GM23338 (cell line): ENCODE data around the gene EXOC2. TPM values are rescaled to one million over a fixed set of nuclear protein-coding genes. Genes with fewer than 3 reads are reported as not detected.
A peak's percentile ranks its signal among the peaks of the same experiment; 100 is the strongest.

Experiments used
- ATAC-seq: fragments of 200-7000 bp; cut with Tn5 transposase; 3 replicates; pipeline ENCODE4 v1.9.1; 2020
- DNase-seq: peaks from one replicate; pipeline ENCODE4 v3.0.0-alpha.2; 2015; ENCODE audit warnings: low spot score
- H2AFZ ChIP-seq: fragments of 200-600 bp; sonication (generic); 2 replicates; pipeline ENCODE4 v1.8.0; 2016; ENCODE audit warnings: antibody characterized with exemption, mild to moderate bottlenecking, moderate library complexity
- H3F3A ChIP-seq: fragments of 200-600 bp; sonication (generic); replicated peaks from 2 replicates; pipeline ENCODE4 v1.8.0; 2017; ENCODE audit warnings: antibody characterized with exemption, mixed run types, low read depth
- H3K27ac ChIP-seq: fragments of 200-600 bp; sonication (generic); 2 replicates; pipeline ENCODE4 v1.6.1; 2016; ENCODE audit warnings: low read depth
- H3K27me3 ChIP-seq: fragments of 200-600 bp; sonication (generic); 2 replicates; pipeline ENCODE4 v1.8.0; 2016; ENCODE audit warnings: mild to moderate bottlenecking, mixed run types, moderate library complexity; ENCODE audit not compliant: insufficient read depth
- H3K36me3 ChIP-seq: fragments of 200-600 bp; sonication (generic); 2 replicates; pipeline ENCODE4 v1.8.0; 2016; ENCODE audit warnings: mild to moderate bottlenecking; ENCODE audit not compliant: insufficient read depth
- H3K4me1 ChIP-seq: fragments of 200-600 bp; sonication (generic); 2 replicates; pipeline ENCODE4 v1.8.0; 2016; ENCODE audit warnings: mild to moderate bottlenecking, moderate library complexity; ENCODE audit not compliant: insufficient read depth
- H3K4me2 ChIP-seq: fragments of 200-600 bp; sonication (generic); 2 replicates; pipeline ENCODE4 v1.7.1; 2017; ENCODE audit warnings: mixed run types
- H3K4me3 ChIP-seq: fragments of 200-600 bp; sonication (generic); 2 replicates; pipeline ENCODE4 v1.6.1; 2016; ENCODE audit warnings: mixed run types
- H3K79me2 ChIP-seq: fragments of 200-600 bp; sonication (generic); replicated peaks from 2 replicates; pipeline ENCODE4 v1.8.0; 2017; ENCODE audit warnings: mild to moderate bottlenecking; ENCODE audit not compliant: insufficient read depth
- H3K9me2 ChIP-seq: fragments of 200-600 bp; sonication (generic); 2 replicates; pipeline ENCODE4 v1.8.0; 2017; ENCODE audit not compliant: insufficient read depth
- H4K20me1 ChIP-seq: fragments of 200-600 bp; sonication (generic); replicated peaks from 2 replicates; pipeline ENCODE4 v1.8.0; 2017; ENCODE audit warnings: mild to moderate bottlenecking; ENCODE audit not compliant: insufficient read depth
- H3K27ac Mint-ChIP-seq: 2 replicates; pipeline ENCODE4 v1.8.0; 2020; ENCODE audit warnings: inconsistent platforms, mild to moderate bottlenecking, moderate library complexity, mixed read lengths
- H3K27me3 Mint-ChIP-seq: 3 replicates; pipeline ENCODE4 v1.8.0; 2022; ENCODE audit warnings: low read depth, mild to moderate bottlenecking, moderate library complexity, mixed read lengths, inconsistent platforms; ENCODE audit not compliant: insufficient read depth, poor library complexity
- H3K36me3 Mint-ChIP-seq: 3 replicates; pipeline ENCODE4 v1.8.0; 2021; ENCODE audit warnings: low read depth, mild to moderate bottlenecking, inconsistent platforms, moderate library complexity, mixed read lengths
- H3K4me1 Mint-ChIP-seq: 3 replicates; pipeline ENCODE4 v1.8.0; 2020; ENCODE audit warnings: mild to moderate bottlenecking, inconsistent platforms, mixed read lengths
- H3K4me3 Mint-ChIP-seq: 3 replicates; pipeline ENCODE4 v1.8.0; 2021; ENCODE audit warnings: moderate library complexity, mild to moderate bottlenecking, inconsistent platforms, mixed read lengths
- H3K9me3 Mint-ChIP-seq: 3 replicates; pipeline ENCODE4 v1.8.0; 2020; ENCODE audit warnings: moderate library complexity, mild to moderate bottlenecking, inconsistent platforms, mixed read lengths
- CTCF ChIP-seq, 2 experiments: fragments of 200-600 bp in 1 of 2; sonication (generic) in 1 of 2; conservative IDR thresholded peaks; 2 replicates each; pipeline versions ENCODE4 v1.5.1 to v1.6.1; 2016 to 2017; ENCODE audit warnings: antibody characterized with exemption in 2 of 2, low read depth in 2 of 2, mild to moderate bottlenecking in 2 of 2, moderate library complexity in 1 of 2
- ETS1 ChIP-seq: IDR thresholded peaks from 2 replicates; pipeline ENCODE4 v1.6.1; 2016; ENCODE audit warnings: antibody characterized with exemption
- EZH2 ChIP-seq: fragments of 200-600 bp; sonication (generic); IDR thresholded peaks from one replicate; pipeline ENCODE4 v1.8.0; 2017; ENCODE audit warnings: antibody characterized with exemption, mild to moderate bottlenecking, low read depth; ENCODE audit not compliant: unreplicated experiment
- EZH2phosphoT487 ChIP-seq: fragments of 200-600 bp; sonication (generic); IDR thresholded peaks from one replicate; pipeline ENCODE4 v1.8.1; 2018; ENCODE audit warnings: antibody characterized with exemption; ENCODE audit not compliant: unreplicated experiment
- polyA plus RNA-seq: library from polyadenylated mRNA; unstranded; fragments of >200 nt; fragmentation: Nextera tagmentation; extraction: Ambion mirVana; gene quantifications from 2 replicates; pipeline ENCODE4 v1.2.1, GENCODE V29; 2016
- total RNA-seq: library from RNA; depleted of rRNA; stranded (reverse); fragments of >200 nt; shearing (Covaris generic); gene quantifications from 2 replicates; pipeline ENCODE4 v1.2.3, GENCODE V29; 2014
- TF ChIP-seq, protein P1 (sequence below): IDR thresholded peaks from one replicate; pipeline ENCODE4 v1.6.1; 2018; ENCODE audit warnings: antibody characterized with exemption; ENCODE audit not compliant: unreplicated experiment

The EXOC2 gene
- total and polyA plus RNA-seq, 2 experiments from 2014 or later, result 28.7 to 93.6 TPM

DNA sequence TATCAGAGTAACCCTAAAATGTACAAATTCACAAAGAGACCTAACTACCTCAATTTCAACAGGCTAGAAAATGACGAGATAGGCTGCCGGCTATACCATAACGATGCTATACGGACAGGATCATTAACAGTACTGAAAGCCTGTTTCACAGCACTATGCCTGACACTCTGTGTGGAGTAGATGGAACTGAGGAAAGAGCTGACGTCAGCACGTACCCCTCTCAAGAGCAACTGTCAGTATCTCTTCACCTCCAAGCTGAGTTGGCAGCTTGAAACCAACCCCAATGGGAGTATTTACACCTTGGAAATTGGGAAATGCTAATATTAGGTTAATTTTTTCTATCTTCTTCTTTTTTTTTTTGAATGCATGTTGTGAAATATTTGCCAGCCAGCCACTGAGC lies 89.7 kb downstream of the EXOC2 start (continued):
- no peak for TF ChIP-seq EZH2

DNA sequence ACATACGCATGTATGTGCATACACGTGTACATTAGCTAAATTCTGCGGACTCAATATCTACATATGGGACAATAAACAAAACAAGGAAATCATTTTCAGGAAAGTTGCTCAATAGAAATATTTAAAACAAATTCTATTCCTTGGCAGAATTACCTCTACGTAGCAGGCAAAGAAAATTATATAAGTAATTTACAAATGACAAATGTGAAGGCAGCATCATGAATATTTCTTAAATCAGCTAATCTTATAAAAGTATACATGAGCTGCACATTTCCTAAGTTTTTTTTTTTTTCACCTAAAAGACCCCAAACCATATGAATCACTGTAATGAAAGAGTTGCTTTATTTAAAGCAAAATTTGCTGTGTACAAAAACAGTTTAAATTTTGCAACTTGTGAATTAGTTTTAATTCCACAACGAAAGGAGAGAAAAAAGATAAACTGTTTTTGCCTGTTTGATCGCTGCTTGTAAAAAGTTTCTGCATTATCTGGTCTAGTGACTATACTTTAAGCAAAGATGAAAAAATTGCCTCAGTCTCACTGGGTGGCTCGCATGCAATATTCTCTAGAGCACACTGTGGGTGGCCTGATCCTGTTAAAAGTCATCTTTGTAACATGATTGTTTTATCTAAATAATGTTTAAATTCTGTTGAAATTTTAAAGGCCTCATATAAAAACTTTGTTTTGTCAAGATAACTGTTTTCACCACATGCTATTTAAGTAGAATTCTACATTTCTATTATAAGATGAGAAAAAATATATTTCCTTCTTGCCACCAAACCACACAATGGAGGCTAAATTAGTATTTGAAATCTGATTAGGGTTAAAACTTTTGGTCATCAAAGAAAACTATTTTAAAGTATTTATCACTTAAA lies 93.1 kb downstream of the EXOC2 start:
- Histone ChIP-seq H3K9me2 (no peaks in the 10 kb centered on the region), H3K4me1 (peaks cover 13% of the 10 kb centered on the region), H3F3A (no peaks in the 10 kb centered on the region), H3K4me2 (0 out of 2 replicates have a peak overlapping the region, but pooled peaks have one; percentile 7), H4K20me1 (peaks cover 8% of the 10 kb centered on the region; the same call in 1 of the 2 replicates), H3K79me2 (peaks cover 6% of the 10 kb centered on the region; the same call in 1 of the 2 replicates), H3K27ac (no peak overlapping the region), H3K36me3 (no peaks in the 10 kb centered on the region), H3K27me3 (no peaks in the 10 kb centered on the region), H2AFZ (no peak overlapping the region), H3K4me3 (no peak overlapping the region)
- TF ChIP-seq CTCF (conservative IDR thresholded peaks at IDR 0.05; ENCODE audit: low read depth in 2 of 2) (no peak), ETS1 (no peak), EZH2phosphoT487 (no peak)
- TF ChIP-seq, protein P1, sequence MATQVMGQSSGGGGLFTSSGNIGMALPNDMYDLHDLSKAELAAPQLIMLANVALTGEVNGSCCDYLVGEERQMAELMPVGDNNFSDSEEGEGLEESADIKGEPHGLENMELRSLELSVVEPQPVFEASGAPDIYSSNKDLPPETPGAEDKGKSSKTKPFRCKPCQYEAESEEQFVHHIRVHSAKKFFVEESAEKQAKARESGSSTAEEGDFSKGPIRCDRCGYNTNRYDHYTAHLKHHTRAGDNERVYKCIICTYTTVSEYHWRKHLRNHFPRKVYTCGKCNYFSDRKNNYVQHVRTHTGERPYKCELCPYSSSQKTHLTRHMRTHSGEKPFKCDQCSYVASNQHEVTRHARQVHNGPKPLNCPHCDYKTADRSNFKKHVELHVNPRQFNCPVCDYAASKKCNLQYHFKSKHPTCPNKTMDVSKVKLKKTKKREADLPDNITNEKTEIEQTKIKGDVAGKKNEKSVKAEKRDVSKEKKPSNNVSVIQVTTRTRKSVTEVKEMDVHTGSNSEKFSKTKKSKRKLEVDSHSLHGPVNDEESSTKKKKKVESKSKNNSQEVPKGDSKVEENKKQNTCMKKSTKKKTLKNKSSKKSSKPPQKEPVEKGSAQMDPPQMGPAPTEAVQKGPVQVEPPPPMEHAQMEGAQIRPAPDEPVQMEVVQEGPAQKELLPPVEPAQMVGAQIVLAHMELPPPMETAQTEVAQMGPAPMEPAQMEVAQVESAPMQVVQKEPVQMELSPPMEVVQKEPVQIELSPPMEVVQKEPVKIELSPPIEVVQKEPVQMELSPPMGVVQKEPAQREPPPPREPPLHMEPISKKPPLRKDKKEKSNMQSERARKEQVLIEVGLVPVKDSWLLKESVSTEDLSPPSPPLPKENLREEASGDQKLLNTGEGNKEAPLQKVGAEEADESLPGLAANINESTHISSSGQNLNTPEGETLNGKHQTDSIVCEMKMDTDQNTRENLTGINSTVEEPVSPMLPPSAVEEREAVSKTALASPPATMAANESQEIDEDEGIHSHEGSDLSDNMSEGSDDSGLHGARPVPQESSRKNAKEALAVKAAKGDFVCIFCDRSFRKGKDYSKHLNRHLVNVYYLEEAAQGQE, result no peak
- DNase-seq, result no peak
- Mint-ChIP-seq H3K27me3 (no peaks in the 10 kb centered on the region), H3K36me3 (peaks cover 13% of the 10 kb centered on the region), H3K4me1 (peaks cover 12% of the 10 kb centered on the region), H3K9me3 (no peaks in the 10 kb centered on the region), H3K27ac (no peak overlapping the region), H3K4me3 (no peak overlapping the region)
- ATAC-seq, result no peak
